HL-60 (cell line): Measurements from ENCODE around the gene HMGCS2.

Experiments
- DNase-seq, 2 experiments: peaks; one replicate each; pipeline ENCODE4 v3.0.0-alpha.2; 2010 to 2020; ENCODE audit warnings: low read depth in 1 of 2, low spot score in 1 of 2
- H3K27ac ChIP-seq: fragments of 250-450 bp; sonication (Bioruptor Pico); replicated peaks from 2 replicates; pipeline ENCODE4 v1.5.1; 2020; ENCODE audit warnings: mild to moderate bottlenecking, moderate library complexity
- H3K27me3 ChIP-seq: fragments of 250-450 bp; sonication (Bioruptor Pico); 2 replicates; pipeline ENCODE4 v1.5.1; 2021; ENCODE audit warnings: mild to moderate bottlenecking, moderate library complexity; ENCODE audit not compliant: insufficient read depth, poor library complexity, severe bottlenecking
- H3K4me3 ChIP-seq: replicated peaks from 2 replicates; pipeline ENCODE4 v1.5.1; 2011; ENCODE audit warnings: mild to moderate bottlenecking, control low read depth, low read length; ENCODE audit not compliant: insufficient read depth
- CTCF ChIP-seq: IDR thresholded peaks from one replicate; pipeline ENCODE4 v1.5.1; 2011; ENCODE audit warnings: low read length, control low read depth, inconsistent platforms; ENCODE audit not compliant: insufficient read depth
- GABPA ChIP-seq: IDR thresholded peaks from 2 replicates; pipeline ENCODE4 v1.6.1; 2012; ENCODE audit warnings: low read depth
- POLR2AphosphoS5 ChIP-seq: IDR thresholded peaks from 2 replicates; pipeline ENCODE4 v1.6.1; 2012; ENCODE audit warnings: low read depth
- REST ChIP-seq: IDR thresholded peaks from 2 replicates; pipeline ENCODE4 v1.6.1; 2012; ENCODE audit warnings: low read depth; ENCODE audit not compliant: insufficient replicate concordance
- SPI1 ChIP-seq: IDR thresholded peaks from 2 replicates; pipeline ENCODE4 v1.6.1; 2012; ENCODE audit warnings: low read depth, mild to moderate bottlenecking, borderline replicate concordance

HMGCS2 gene

GRCh38 chr1:119771016-119771415 is 2.3 kb upstream of the HMGCS2 start:
- no peak for DNase-seq
- Histone ChIP-seq H3K4me3 (no peak overlapping the region), H3K27me3 (no peaks in the 10 kb centered on the region), H3K27ac (no peak overlapping the region)
- no peak for TF ChIP-seq REST

- TF ChIP-seq POLR2AphosphoS5 = no peak
- TF ChIP-seq GABPA = no peak
- no peak for TF ChIP-seq SPI1
- TF ChIP-seq CTCF = no peak
- no peak for TF ChIP-seq REST
- no peak for DNase-seq
- no peak overlapping the region for H3K27ac ChIP-seq
- H3K27me3 ChIP-seq = no peaks in the 10 kb centered on the region
- H3K4me3 ChIP-seq = no peak overlapping the region
Measured at GRCh38 chr1:119767486-119767885, 1.2 kb downstream of the HMGCS2 start.

GRCh38 chr1:119766374-119766794 is 2.3 kb downstream of the HMGCS2 start:
- no peak for DNase-seq

More at GRCh38 chr1:119766374-119766794, 2.3 kb downstream of the HMGCS2 start:
- TF ChIP-seq POLR2AphosphoS5 (no peak), REST (no peak), GABPA (no peak), SPI1 (no peak), CTCF (no peak)
- no peak overlapping the region for H3K27ac ChIP-seq
- H3K27me3 ChIP-seq = no peaks in the 10 kb centered on the region
- no peak overlapping the region for H3K4me3 ChIP-seq
